HG02763 (cell line): ENCODE measurements around the gene ALDH1A3.

ENCODE experiments used
- ATAC-seq: cut with Tn5 transposase; IDR thresholded peaks from one replicate; pipeline ENCODE4 v1.9.1; 2021; ENCODE audit warnings: mild to moderate bottlenecking, moderate library complexity; ENCODE audit not compliant: unreplicated experiment

ALDH1A3 gene

DNA sequence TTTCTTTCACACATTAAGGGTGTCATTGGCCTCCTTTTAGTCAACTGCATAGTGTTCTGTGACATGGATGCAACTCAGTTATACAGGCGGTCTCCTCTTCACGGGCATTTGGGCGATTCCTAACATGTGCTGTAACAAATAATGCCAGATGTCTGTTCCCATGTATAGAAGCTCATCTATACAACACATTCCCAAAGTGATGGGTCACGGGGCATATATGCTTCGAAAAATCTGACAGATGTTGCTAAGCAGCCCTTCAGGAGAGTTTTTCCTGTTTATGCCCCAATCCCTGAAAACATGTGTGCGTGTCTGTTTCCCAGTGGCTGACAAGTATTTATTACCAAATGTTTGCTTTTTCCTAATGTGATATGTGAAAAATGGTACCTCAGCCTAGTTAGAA, 65.4 kb downstream of the ALDH1A3 start:
- no peak for ATAC-seq

DNA sequence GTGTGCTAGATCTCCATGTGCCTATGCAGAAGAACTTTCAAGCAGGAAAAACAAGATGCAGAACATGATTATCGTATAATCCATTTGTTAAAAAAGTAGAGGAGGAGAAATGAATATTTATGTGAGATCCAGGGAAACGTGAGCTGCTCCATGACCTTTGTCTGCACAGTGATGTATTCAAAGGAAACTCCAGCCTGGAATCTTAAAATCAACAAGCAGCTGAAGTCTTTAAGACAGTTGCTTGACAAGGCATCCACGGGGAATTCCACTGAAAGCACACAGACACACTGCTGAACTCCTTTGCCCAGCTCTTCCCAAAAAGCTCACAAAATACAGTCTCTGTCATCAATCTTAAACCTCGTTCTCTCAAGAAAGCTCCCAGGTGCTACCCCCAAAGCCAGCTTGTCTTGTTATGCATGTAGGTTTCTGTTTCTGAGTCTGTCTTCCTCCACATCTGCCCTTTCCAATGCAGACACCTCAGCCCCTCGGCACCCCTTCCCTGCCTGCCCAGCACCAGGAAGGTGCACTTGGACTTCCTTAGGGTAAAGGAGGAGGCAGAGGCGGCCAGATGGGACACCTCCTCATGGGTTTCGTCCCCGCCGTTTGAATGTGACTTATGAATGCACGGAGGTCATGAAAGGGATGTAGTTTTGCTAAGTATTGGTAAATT, 68.3 kb downstream of the ALDH1A3 start:
- no peak for ATAC-seq

DNA sequence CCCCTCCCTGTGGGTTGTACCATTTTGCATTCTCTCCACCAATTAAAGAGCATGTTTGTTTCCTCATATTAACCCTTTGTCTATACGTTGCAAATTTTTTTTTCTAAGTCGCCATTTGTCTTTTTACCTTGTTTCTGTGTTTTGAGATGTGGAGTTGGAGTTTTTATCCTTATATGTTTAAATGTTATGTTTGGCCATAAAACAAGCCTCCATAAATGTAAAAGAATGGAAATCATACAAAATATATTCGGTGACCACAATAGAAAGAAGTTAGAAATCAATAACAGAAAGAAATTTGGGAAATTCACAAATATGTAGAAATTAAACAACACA, 68.8 kb downstream of the ALDH1A3 start:
- no peak for ATAC-seq

DNA sequence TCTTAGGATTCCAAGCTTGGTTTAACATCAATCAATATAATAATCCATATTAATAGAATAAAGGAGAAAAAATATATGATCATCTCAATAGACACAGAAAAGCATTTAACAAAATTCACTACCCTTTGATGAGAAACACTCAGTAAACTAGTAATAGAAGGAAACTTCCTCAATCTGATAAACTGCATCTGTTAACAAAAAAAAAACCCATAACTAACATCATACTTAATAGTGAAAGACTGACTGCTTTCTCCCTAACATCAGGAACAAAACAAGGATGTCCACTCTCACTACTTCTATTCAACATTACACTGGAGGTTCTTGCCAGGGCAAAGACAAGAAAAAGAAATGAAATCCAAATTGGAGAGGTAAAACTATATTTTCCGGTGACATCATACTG, 70.1 kb downstream of the ALDH1A3 start:
- ATAC-seq = no peak

DNA sequence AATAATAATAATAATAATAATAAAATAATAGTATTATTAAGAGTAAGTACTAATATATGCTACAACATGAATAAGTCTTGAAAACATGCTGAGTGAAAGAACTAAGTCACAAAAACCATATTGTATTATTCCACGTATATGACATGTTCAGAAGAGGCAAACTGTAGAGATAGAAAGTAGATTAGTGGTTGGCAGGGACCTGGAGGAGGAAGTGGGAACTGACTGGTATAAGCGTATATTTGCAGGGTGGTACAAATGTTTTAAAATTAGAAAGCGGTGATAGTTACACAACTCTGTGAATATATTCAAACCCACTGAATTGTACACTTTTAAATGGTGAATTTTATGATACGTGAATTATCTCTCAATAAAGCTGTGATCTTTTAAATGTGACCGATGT, 72.3 kb downstream of the ALDH1A3 start:
- ATAC-seq = no peak

DNA sequence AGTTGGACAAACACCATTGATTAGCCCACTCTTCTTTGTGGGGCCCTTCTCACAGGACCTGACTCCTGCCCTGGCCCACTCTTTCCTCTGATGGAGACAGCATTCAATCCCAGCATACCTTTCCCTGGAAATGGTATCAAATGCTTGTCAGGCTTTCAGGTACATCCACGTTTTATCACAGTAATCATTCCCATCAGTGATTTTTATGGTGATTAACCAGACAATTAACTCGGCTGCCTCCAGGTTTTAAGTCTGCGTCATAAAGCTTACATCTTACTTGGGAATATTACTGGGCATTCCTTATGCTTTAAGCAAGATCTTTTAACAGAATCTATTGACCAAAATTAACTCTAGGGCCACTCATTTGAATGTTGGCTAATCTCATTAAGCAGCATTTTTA, 72.9 kb downstream of the ALDH1A3 start:
- no peak for ATAC-seq

DNA sequence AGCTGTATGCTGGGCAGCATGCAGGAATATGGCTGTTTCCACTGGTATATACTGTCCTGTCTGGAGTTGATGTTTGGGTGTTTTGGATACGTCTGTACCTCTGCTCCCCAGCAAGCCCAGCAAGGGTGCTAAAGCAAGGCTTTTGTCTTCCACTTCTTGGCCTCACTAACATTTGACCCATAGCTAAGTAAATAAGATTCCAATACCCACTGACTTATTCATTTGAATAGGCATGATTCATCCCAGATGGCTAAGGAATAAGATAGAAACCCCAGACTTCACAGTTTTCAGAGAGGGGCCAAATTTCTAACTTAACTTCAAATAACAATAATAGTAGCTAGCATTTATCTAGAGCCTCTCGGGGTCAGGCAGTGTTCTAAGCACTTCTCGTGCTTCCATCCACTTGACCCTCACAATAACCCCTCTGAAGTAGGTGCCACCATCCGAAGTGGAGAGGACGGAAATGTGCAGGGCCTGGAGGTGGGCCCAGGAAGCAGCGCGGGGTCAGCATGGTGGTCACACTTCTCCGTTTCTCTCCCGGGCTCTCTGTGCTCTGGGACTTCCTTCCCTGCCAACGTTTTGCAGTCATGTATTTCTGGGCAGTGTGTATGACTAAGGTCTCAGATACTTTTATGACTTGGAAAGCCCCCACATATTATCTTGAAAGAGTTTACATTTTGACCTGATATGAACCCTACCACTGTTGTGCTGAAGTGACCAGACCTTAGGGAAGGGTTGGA, 78.9 kb downstream of the ALDH1A3 start:
- no peak for ATAC-seq

DNA sequence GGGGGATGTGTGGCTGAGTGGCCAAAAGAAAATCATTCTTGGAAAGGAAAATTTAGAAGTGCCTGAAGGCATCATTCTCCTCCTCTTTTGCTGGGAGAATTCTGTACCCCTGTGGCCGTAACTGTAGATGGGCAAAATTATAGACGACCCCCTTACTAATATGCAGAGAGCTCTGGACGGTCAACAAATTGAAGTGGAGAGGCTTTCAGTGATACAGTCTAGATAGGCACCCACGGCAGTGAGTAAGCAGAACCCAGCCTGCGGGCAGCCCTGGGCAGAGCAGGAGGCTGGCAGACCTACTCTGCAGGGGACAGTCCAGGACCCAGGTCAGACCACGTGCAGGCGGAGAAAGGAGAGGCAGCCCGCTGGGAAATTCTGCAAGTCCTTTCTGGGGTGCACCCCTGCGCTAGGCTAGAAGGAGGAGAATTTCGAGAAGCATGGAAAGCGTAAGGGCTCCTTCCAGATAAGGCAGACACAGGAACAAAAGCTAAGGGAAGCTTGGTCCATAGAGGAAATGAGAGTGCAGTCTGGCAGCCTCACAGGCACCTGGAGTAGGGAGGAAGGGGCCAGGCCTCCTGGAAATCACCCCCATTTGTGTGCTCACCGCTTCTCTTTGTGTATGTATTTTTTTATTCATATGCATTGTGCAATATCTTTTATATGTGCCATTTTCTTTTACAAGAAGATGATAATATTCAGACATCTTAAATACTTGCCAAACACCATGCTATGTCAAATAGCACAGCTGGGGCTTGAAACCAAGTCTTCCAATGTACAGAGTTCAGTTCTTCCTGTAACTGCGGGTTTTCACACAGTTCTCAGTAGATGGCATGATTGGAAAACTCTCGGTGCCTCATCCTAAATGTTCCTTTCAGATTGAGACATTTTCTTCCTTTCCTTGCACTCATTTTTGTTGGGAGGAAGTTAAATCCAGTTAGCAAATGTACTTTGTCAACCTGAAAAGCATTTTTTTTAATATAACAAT, 79.7 kb downstream of the ALDH1A3 start:
- ATAC-seq = no peak
